ENCODE measurements around the gene TGFB2.
"Not testable (repeated sequence)": the region's sequence is repeated elsewhere in the genome, so short reads cannot be mapped to it uniquely, and the experiment has no call there.

TGFB2 gene

GRCh38 chr1:218305472-218306064, 39.6 kb upstream of the TGFB2 start:
- peaks cover 0 to 3% of the 10 kb centered on the region in 2 donors for H3K36me3 ChIP-seq (ENCODE audit: control insufficient read depth in 2 of 2, insufficient read depth in 2 of 2, low read length in 2 of 2)
- H3K27me3 ChIP-seq (ENCODE audit: control insufficient read depth in 1 of 2, insufficient read depth in 2 of 2, low read length in 2 of 2) = no peaks in the 10 kb centered on the region
- no peaks in the 10 kb centered on the region for H3K4me1 ChIP-seq (ENCODE audit: control insufficient read depth, insufficient read depth, low read length)
- H3K9me3 ChIP-seq (ENCODE audit: control insufficient read depth in 2 of 2, low read length in 2 of 2) = no peaks in the 10 kb centered on the region
- no peak overlapping the region for H3K9ac ChIP-seq (ENCODE audit: low read length in 2 of 2)
- no peak overlapping the region for H3K4me3 ChIP-seq (ENCODE audit: low read length in 2 of 2)
- H3K27ac ChIP-seq (ENCODE audit: low read length) = no peak overlapping the region

GRCh38 chr1:218312509-218312908, 32.6 kb upstream of the TGFB2 start:
- H3K27ac ChIP-seq (ENCODE audit: low read length) = no peak overlapping the region
- no peak overlapping the region for H3K4me3 ChIP-seq (ENCODE audit: low read length in 2 of 2)
- no peak overlapping the region for H3K9ac ChIP-seq (ENCODE audit: low read length in 2 of 2)
- no peaks in the 10 kb centered on the region for H3K4me1 ChIP-seq (ENCODE audit: control insufficient read depth, insufficient read depth, low read length)
- H3K36me3 ChIP-seq (ENCODE audit: control insufficient read depth in 2 of 2, insufficient read depth in 2 of 2, low read length in 2 of 2) = peaks cover 0 to 3% of the 10 kb centered on the region in 2 donors
- no peaks in the 10 kb centered on the region for H3K9me3 ChIP-seq (ENCODE audit: control insufficient read depth in 2 of 2, low read length in 2 of 2)
- H3K27me3 ChIP-seq (ENCODE audit: control insufficient read depth in 1 of 2, insufficient read depth in 2 of 2, low read length in 2 of 2) = no peaks in the 10 kb centered on the region

- no peaks in the 10 kb centered on the region for H3K27me3 ChIP-seq (ENCODE audit: control insufficient read depth in 1 of 2, insufficient read depth in 2 of 2, low read length in 2 of 2)
- H3K4me3 ChIP-seq (ENCODE audit: low read length in 2 of 2) = no peak overlapping the region
- no peaks in the 10 kb centered on the region for H3K4me1 ChIP-seq (ENCODE audit: control insufficient read depth, insufficient read depth, low read length)
- H3K36me3 ChIP-seq (ENCODE audit: control insufficient read depth in 2 of 2, insufficient read depth in 2 of 2, low read length in 2 of 2) = no peaks in the 10 kb centered on the region
- no peak overlapping the region for H3K27ac ChIP-seq (ENCODE audit: low read length)
- H3K9me3 ChIP-seq (ENCODE audit: control insufficient read depth in 2 of 2, low read length in 2 of 2) = no peaks in the 10 kb centered on the region
- H3K9ac ChIP-seq (ENCODE audit: low read length in 2 of 2) = no peak overlapping the region
These were observed 30.8 kb upstream of the TGFB2 start for GRCh38 chr1:218314316-218314715.

GRCh38 chr1:218315638-218316037, 29.5 kb upstream of the TGFB2 start:
- no peak overlapping the region for H3K4me3 ChIP-seq (ENCODE audit: low read length in 2 of 2)
- H3K27me3 ChIP-seq (ENCODE audit: control insufficient read depth in 1 of 2, insufficient read depth in 2 of 2, low read length in 2 of 2) = no peaks in the 10 kb centered on the region
- no peak overlapping the region for H3K9ac ChIP-seq (ENCODE audit: low read length in 2 of 2)
- no peaks in the 10 kb centered on the region for H3K4me1 ChIP-seq (ENCODE audit: control insufficient read depth, insufficient read depth, low read length)
- H3K36me3 ChIP-seq (ENCODE audit: control insufficient read depth in 2 of 2, insufficient read depth in 2 of 2, low read length in 2 of 2) = no peaks in the 10 kb centered on the region
- H3K27ac ChIP-seq (ENCODE audit: low read length) = no peak overlapping the region
- H3K9me3 ChIP-seq (ENCODE audit: control insufficient read depth in 2 of 2, low read length in 2 of 2) = no peaks in the 10 kb centered on the region

GRCh38 chr1:218317061-218317460, 28.1 kb upstream of the TGFB2 start:
- Histone ChIP-seq H3K27me3 (ENCODE audit: control insufficient read depth in 1 of 2, insufficient read depth in 2 of 2, low read length in 2 of 2) (no peaks in the 10 kb centered on the region), H3K4me1 (ENCODE audit: control insufficient read depth, insufficient read depth, low read length) (no peaks in the 10 kb centered on the region), H3K9me3 (ENCODE audit: control insufficient read depth in 2 of 2, low read length in 2 of 2) (no peaks in the 10 kb centered on the region), H3K4me3 (ENCODE audit: low read length in 2 of 2) (no peak overlapping the region), H3K9ac (ENCODE audit: low read length in 2 of 2) (no peak overlapping the region), H3K36me3 (ENCODE audit: control insufficient read depth in 2 of 2, insufficient read depth in 2 of 2, low read length in 2 of 2) (no peaks in the 10 kb centered on the region), H3K27ac (ENCODE audit: low read length) (no peak overlapping the region)

GRCh38 chr1:218320182-218320581, 25.0 kb upstream of the TGFB2 start:
- not testable (repeated sequence) for H3K9me3 ChIP-seq (ENCODE audit: control insufficient read depth in 2 of 2, low read length in 2 of 2); H3K27me3 ChIP-seq (ENCODE audit: control insufficient read depth in 1 of 2, insufficient read depth in 2 of 2, low read length in 2 of 2); H3K27ac ChIP-seq (ENCODE audit: low read length); H3K4me3 ChIP-seq (ENCODE audit: low read length in 2 of 2); H3K4me1 ChIP-seq (ENCODE audit: control insufficient read depth, insufficient read depth, low read length); H3K9ac ChIP-seq (ENCODE audit: low read length in 2 of 2)
- H3K36me3 ChIP-seq (ENCODE audit: control insufficient read depth in 2 of 2, insufficient read depth in 2 of 2, low read length in 2 of 2) = peaks cover 8 to 10% of the 10 kb centered on the region in 2 donors

- Histone ChIP-seq H3K9me3 (ENCODE audit: control insufficient read depth in 2 of 2, low read length in 2 of 2) (no peaks in the 10 kb centered on the region), H3K36me3 (ENCODE audit: control insufficient read depth in 2 of 2, insufficient read depth in 2 of 2, low read length in 2 of 2) (peaks cover 8 to 10% of the 10 kb centered on the region in 2 donors), H3K9ac (ENCODE audit: low read length in 2 of 2) (no peak overlapping the region), H3K4me3 (ENCODE audit: low read length in 2 of 2) (no peak overlapping the region), H3K27ac (ENCODE audit: low read length) (no peak overlapping the region), H3K4me1 (ENCODE audit: control insufficient read depth, insufficient read depth, low read length) (no peaks in the 10 kb centered on the region), H3K27me3 (ENCODE audit: control insufficient read depth in 1 of 2, insufficient read depth in 2 of 2, low read length in 2 of 2) (no peaks in the 10 kb centered on the region)
These were observed 22.4 kb upstream of the TGFB2 start for GRCh38 chr1:218322762-218323161.

GRCh38 chr1:218323568-218324225, 21.4 kb upstream of the TGFB2 start:
- no peak overlapping the region for H3K4me3 ChIP-seq (ENCODE audit: low read length in 2 of 2)
- H3K27ac ChIP-seq (ENCODE audit: low read length) = no peak overlapping the region
- no peaks in the 10 kb centered on the region for H3K27me3 ChIP-seq (ENCODE audit: control insufficient read depth in 1 of 2, insufficient read depth in 2 of 2, low read length in 2 of 2)
- no peaks in the 10 kb centered on the region for H3K9me3 ChIP-seq (ENCODE audit: control insufficient read depth in 2 of 2, low read length in 2 of 2)
- no peak overlapping the region for H3K9ac ChIP-seq (ENCODE audit: low read length in 2 of 2)
- no peaks in the 10 kb centered on the region for H3K4me1 ChIP-seq (ENCODE audit: control insufficient read depth, insufficient read depth, low read length)
- peaks cover 8 to 10% of the 10 kb centered on the region in 2 donors for H3K36me3 ChIP-seq (ENCODE audit: control insufficient read depth in 2 of 2, insufficient read depth in 2 of 2, low read length in 2 of 2)

- Histone ChIP-seq H3K27ac (ENCODE audit: low read length) (no peak overlapping the region), H3K9me3 (ENCODE audit: control insufficient read depth in 2 of 2, low read length in 2 of 2) (no peaks in the 10 kb centered on the region), H3K27me3 (ENCODE audit: control insufficient read depth in 1 of 2, insufficient read depth in 2 of 2, low read length in 2 of 2) (no peaks in the 10 kb centered on the region), H3K36me3 (ENCODE audit: control insufficient read depth in 2 of 2, insufficient read depth in 2 of 2, low read length in 2 of 2) (peaks cover 8 to 10% of the 10 kb centered on the region in 2 donors), H3K4me1 (ENCODE audit: control insufficient read depth, insufficient read depth, low read length) (no peaks in the 10 kb centered on the region), H3K9ac (ENCODE audit: low read length in 2 of 2) (no peak overlapping the region), H3K4me3 (ENCODE audit: low read length in 2 of 2) (no peak overlapping the region)
These were observed 20.9 kb upstream of the TGFB2 start for GRCh38 chr1:218324226-218324580.

GRCh38 chr1:218328769-218329168, 16.4 kb upstream of the TGFB2 start:
- no peaks in the 10 kb centered on the region for H3K27me3 ChIP-seq (ENCODE audit: control insufficient read depth in 1 of 2, insufficient read depth in 2 of 2, low read length in 2 of 2)
- H3K9me3 ChIP-seq (ENCODE audit: control insufficient read depth in 2 of 2, low read length in 2 of 2) = no peaks in the 10 kb centered on the region
- H3K9ac ChIP-seq (ENCODE audit: low read length in 2 of 2) = no peak overlapping the region
- H3K4me3 ChIP-seq (ENCODE audit: low read length in 2 of 2) = no peak overlapping the region
- H3K4me1 ChIP-seq (ENCODE audit: control insufficient read depth, insufficient read depth, low read length) = no peaks in the 10 kb centered on the region
- H3K36me3 ChIP-seq (ENCODE audit: control insufficient read depth in 2 of 2, insufficient read depth in 2 of 2, low read length in 2 of 2) = peaks cover 0 to 2% of the 10 kb centered on the region in 2 donors
- no peak overlapping the region for H3K27ac ChIP-seq (ENCODE audit: low read length)

GRCh38 chr1:218330043-218330623, 15.0 kb upstream of the TGFB2 start:
- H3K27ac ChIP-seq (ENCODE audit: low read length) = no peak overlapping the region
- no peak overlapping the region for H3K4me3 ChIP-seq (ENCODE audit: low read length in 2 of 2)
- no peaks in the 10 kb centered on the region for H3K9me3 ChIP-seq (ENCODE audit: control insufficient read depth in 2 of 2, low read length in 2 of 2)
- H3K4me1 ChIP-seq (ENCODE audit: control insufficient read depth, insufficient read depth, low read length) = no peaks in the 10 kb centered on the region
- no peaks in the 10 kb centered on the region for H3K27me3 ChIP-seq (ENCODE audit: control insufficient read depth in 1 of 2, insufficient read depth in 2 of 2, low read length in 2 of 2)
- no peak overlapping the region for H3K9ac ChIP-seq (ENCODE audit: low read length in 2 of 2)
- no peaks in the 10 kb centered on the region for H3K36me3 ChIP-seq (ENCODE audit: control insufficient read depth in 2 of 2, insufficient read depth in 2 of 2, low read length in 2 of 2)
